Smooth muscle cell (in vitro differentiated cells): ENCODE results near the gene SLC35E2B. TPM values are rescaled to one million over a fixed set of nuclear protein-coding genes. Genes with fewer than 3 reads are reported as not detected.
"Not testable (repeated sequence)": the region's sequence is repeated elsewhere in the genome, so short reads cannot be mapped to it uniquely, and the experiment has no call there.

Experiments used
- DNase-seq: peaks from one replicate; lab custom pipeline; 2025; ENCODE audit not compliant: unreplicated experiment; lab: John Stamatoyannopoulos, UW
- H2AFZ ChIP-seq: fragments of 200-600 bp; sonication (generic); 2 replicates; pipeline ENCODE4 v1.6.0; 2016; ENCODE audit warnings: antibody characterized with exemption, low read depth, mild to moderate bottlenecking
- H3F3A ChIP-seq: fragments of 200-600 bp; sonication (generic); 2 replicates; pipeline ENCODE4 v1.6.0; 2017; ENCODE audit warnings: antibody characterized with exemption, low read depth
- H3K27ac ChIP-seq: fragments of 200-600 bp; sonication (generic); 2 replicates; pipeline ENCODE4 v1.5.1; 2016; ENCODE audit warnings: low read depth, mild to moderate bottlenecking
- H3K27me3 ChIP-seq: fragments of 200-600 bp; sonication (generic); 2 replicates; pipeline ENCODE4 v1.6.1; 2016; ENCODE audit warnings: low read depth, mild to moderate bottlenecking
- H3K36me3 ChIP-seq: fragments of 200-600 bp; sonication (generic); 2 replicates; pipeline ENCODE4 v1.5.1; 2016; ENCODE audit warnings: low read depth
- H3K4me1 ChIP-seq: fragments of 200-600 bp; sonication (generic); 2 replicates; pipeline ENCODE4 v1.5.1; 2016; ENCODE audit warnings: low read depth
- H3K4me2 ChIP-seq: fragments of 200-600 bp; sonication (generic); 2 replicates; pipeline ENCODE4 v1.6.0; 2016; ENCODE audit warnings: mild to moderate bottlenecking
- H3K4me3 ChIP-seq: fragments of 200-600 bp; sonication (generic); 2 replicates; pipeline ENCODE4 v1.5.1; 2016; ENCODE audit warnings: mild to moderate bottlenecking
- H3K79me2 ChIP-seq: fragments of 200-600 bp; sonication (generic); 2 replicates; pipeline ENCODE4 v1.6.0; 2016; ENCODE audit warnings: low read depth, mild to moderate bottlenecking
- H3K9ac ChIP-seq: fragments of 200-600 bp; sonication (generic); 2 replicates; pipeline ENCODE4 v1.6.0; 2016; ENCODE audit warnings: low read depth
- H3K9me3 ChIP-seq: fragments of 200-600 bp; sonication (generic); replicated peaks from 2 replicates; pipeline ENCODE4 v1.5.1; 2016; ENCODE audit warnings: low read depth
- H4K20me1 ChIP-seq: fragments of 200-600 bp; sonication (generic); 2 replicates; pipeline ENCODE4 v1.6.0; 2016; ENCODE audit warnings: low read depth
- WGBS: methylation state at CpG from one replicate; pipeline ENCODE4 v1.1.7; 2016; ENCODE audit warnings: low lambda C conversion rate; 5-methylcytosine and 5-hydroxymethylcytosine counted together
- polyA plus RNA-seq: library from polyadenylated mRNA; unstranded; fragments of >200 nt; fragmentation: Nextera tagmentation; extraction: Ambion mirVana; gene quantifications from 2 replicates; pipeline ENCODE4 v1.2.1, GENCODE V29; 2016
- total RNA-seq: library from RNA; depleted of rRNA; stranded (reverse); fragments of >200 nt; gene quantifications from 2 replicates; pipeline ENCODE4 v1.2.3, GENCODE V29; 2014
- TF ChIP-seq, protein P1 (sequence below): fragments of 200-600 bp; sonication (generic); IDR thresholded peaks from 2 replicates; pipeline ENCODE4 v1.5.1; 2017; ENCODE audit warnings: borderline replicate concordance, mild to moderate bottlenecking, antibody characterized with exemption; ENCODE audit not compliant: insufficient read depth, poor library complexity, severe bottlenecking

Gene SLC35E2B
- total and polyA plus RNA-seq, 2 experiments from 2014 or later: 19.7 to 24.2 TPM

DNA sequence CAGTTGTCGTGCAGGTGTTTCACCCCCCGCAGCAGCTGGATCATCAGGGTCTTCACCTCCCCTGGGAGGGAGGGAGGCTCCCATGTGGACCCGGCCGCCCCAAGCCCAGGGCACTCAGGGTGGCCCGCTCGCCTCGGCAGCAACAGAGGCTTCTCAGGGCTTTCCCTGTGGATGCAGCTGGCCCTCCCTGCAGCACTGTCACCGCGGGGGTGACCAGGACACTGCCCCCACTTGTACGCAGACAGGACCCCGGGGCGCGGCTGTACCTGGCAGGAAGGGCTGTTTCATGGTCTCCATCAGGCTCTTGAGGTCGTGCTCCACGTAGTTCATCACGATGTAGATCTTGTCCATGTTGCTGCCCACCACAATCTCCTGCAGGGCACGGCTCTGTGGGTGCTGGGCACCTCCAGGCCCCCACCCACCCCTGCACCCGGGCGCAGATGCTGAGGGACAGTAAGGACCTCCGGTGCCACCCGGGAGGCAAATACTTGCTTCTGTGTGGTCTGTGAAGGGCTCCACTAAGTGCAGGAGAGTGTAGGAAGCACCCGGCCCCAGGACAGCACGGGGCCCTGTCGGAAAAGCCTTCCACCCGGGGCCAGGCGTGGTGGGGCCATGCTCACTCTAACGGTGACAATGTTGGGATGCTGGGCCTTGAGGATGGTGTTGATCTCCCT lies 11.8 kb upstream of the SLC35E2B start:
- not testable (repeated sequence) for H3K79me2 ChIP-seq, H3K9me3 ChIP-seq, H3F3A ChIP-seq, H3K4me2 ChIP-seq, H3K27ac ChIP-seq, H3K4me3 ChIP-seq, H3K27me3 ChIP-seq, H3K36me3 ChIP-seq, H4K20me1 ChIP-seq, H3K9ac ChIP-seq, H3K4me1 ChIP-seq, H2AFZ ChIP-seq, DNase-seq
- WGBS: 94% methylated on average over 25 of the region's 27 CpGs

DNA sequence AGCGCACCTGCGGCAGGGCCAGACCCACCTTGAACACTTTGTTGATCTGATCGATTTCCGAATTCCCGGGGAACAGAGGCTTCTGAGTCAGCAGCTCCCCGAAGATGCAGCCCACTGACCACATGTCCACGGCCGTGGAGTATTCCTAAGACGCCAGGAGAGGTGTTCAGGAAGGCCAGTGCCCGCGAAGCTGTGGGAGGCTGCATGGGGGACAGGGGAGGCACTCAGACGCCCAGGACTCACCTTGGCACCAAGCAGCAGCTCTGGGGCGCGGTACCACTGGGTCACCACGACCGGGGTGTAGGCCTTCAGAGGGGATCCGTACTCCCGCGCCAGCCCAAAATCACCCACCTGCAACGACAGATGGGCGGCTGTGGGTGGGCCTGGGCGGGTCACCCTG lies 11.2 kb upstream of the SLC35E2B start:
- Histone ChIP-seq H3F3A (no peaks in the 10 kb centered on the region), H3K4me3 (no peak overlapping the region), H3K27me3 (no peaks in the 10 kb centered on the region), H2AFZ (no peak overlapping the region), H3K9ac (no peak overlapping the region), H3K9me3 (no peaks in the 10 kb centered on the region), H4K20me1 (no peaks in the 10 kb centered on the region), H3K4me1 (no peaks in the 10 kb centered on the region), H3K36me3 (no peaks in the 10 kb centered on the region), H3K27ac (no peak overlapping the region), H3K4me2 (no peak overlapping the region), H3K79me2 (no peaks in the 10 kb centered on the region)
- WGBS: 94% methylated on average over 18 of the region's 22 CpGs
- TF ChIP-seq, protein P1, sequence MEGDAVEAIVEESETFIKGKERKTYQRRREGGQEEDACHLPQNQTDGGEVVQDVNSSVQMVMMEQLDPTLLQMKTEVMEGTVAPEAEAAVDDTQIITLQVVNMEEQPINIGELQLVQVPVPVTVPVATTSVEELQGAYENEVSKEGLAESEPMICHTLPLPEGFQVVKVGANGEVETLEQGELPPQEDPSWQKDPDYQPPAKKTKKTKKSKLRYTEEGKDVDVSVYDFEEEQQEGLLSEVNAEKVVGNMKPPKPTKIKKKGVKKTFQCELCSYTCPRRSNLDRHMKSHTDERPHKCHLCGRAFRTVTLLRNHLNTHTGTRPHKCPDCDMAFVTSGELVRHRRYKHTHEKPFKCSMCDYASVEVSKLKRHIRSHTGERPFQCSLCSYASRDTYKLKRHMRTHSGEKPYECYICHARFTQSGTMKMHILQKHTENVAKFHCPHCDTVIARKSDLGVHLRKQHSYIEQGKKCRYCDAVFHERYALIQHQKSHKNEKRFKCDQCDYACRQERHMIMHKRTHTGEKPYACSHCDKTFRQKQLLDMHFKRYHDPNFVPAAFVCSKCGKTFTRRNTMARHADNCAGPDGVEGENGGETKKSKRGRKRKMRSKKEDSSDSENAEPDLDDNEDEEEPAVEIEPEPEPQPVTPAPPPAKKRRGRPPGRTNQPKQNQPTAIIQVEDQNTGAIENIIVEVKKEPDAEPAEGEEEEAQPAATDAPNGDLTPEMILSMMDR: no peak
- DNase-seq: no peak

DNA sequence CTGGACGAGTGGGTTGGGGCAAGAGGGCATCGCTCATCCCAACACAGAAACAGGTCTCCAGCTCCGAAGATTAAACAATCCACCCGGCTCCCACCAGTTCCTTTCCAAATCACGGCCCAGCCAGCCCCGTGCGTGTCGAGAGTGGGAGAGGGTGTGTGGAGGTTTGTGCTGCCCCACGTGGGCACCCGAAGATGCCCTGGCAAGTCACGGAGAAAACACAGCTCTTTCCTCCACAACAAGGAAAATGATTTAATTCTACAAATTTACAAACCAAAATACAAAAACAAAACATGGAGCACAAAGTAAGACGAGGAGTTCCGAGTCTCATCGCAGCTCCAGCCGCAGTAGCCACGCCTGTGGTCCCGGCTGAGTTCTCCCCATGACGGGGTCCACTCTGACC lies 9.9 kb upstream of the SLC35E2B start:
- not testable (repeated sequence) for H3K4me3 ChIP-seq, H3K4me1 ChIP-seq, H3K9ac ChIP-seq, H2AFZ ChIP-seq, H3K27ac ChIP-seq, DNase-seq, H3K36me3 ChIP-seq, H3K4me2 ChIP-seq, H3F3A ChIP-seq, H3K27me3 ChIP-seq, H3K9me3 ChIP-seq, H3K79me2 ChIP-seq, H4K20me1 ChIP-seq
- WGBS: 96% methylated on average over 6 of the region's 18 CpGs

DNA sequence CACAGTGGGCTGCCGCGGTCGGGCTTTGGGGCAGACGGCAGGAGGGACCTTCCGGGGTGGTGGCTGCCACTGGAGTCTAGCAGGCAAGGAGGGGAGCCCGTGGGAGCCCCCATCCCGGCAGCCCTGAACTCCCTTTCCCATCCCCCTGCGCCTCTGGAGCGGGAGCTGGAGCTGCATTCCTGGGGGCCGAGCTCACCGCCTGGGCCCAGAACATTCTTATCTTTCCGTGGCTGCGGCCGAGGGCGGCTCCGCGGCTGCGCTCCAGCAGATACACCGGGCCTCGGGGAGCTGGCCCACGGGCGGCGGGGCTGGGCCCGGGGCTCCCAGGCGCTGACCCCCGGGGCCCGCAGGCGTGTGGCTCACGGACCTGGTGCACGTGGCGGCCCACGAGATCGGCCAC lies 8.0 kb upstream of the SLC35E2B start:
- not testable (repeated sequence) for H3K79me2 ChIP-seq, H2AFZ ChIP-seq, H3K27me3 ChIP-seq, H3K4me2 ChIP-seq, H3K4me1 ChIP-seq, H4K20me1 ChIP-seq, DNase-seq, H3K4me3 ChIP-seq, H3K27ac ChIP-seq, H3K36me3 ChIP-seq, H3K9ac ChIP-seq, H3K9me3 ChIP-seq, H3F3A ChIP-seq
- no CpG with 5 or more reads among the region's 33 CpGs for WGBS

DNA sequence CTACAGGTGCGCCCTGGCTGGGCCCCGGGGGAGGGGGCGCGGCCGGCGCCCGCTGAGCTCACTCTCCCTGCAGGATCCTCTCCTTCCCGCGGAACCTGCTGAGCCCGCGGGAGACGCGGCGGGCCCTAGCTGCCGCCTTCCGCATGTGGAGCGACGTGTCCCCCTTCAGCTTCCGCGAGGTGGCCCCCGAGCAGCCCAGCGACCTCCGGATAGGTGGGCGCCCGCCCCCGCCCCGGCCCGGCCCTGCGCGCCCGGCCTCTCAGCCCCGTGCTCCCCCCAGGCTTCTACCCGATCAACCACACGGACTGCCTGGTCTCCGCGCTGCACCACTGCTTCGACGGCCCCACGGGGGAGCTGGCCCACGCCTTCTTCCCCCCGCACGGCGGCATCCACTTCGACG lies 7.5 kb upstream of the SLC35E2B start:
- H3K4me2 ChIP-seq, H2AFZ ChIP-seq: not testable (repeated sequence)
- WGBS: no CpG with 5 or more reads among the region's 45 CpGs

DNA sequence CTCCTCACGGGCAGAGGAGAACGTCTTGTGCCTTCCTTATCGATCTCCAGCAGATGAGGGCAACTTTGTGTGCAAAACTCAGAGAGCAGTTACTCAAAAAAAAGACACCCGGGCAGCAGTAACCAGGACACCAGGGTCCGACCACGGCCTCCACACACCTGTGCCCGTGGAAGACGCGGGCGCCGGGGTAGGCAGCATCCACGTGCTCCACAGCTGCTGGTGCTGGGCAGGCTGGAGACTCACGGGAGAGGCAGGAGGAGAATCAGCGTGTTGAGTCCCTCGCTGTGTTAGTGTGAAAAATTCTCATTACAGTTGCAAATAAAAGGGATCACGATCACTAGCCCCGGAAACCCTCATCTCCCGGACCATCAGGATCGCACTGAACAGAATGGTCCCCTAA lies 6.5 kb upstream of the SLC35E2B start:
- H2AFZ ChIP-seq, H3K9ac ChIP-seq, H3K4me2 ChIP-seq, H3K4me1 ChIP-seq, H4K20me1 ChIP-seq, H3K9me3 ChIP-seq, H3K27ac ChIP-seq, H3K79me2 ChIP-seq, H3K4me3 ChIP-seq, H3K27me3 ChIP-seq, DNase-seq, H3K36me3 ChIP-seq, H3F3A ChIP-seq: not testable (repeated sequence)
- 97% methylated on average over 9 of the region's 19 CpGs for WGBS

More for the DNA sequence above, 7.5 kb upstream of the SLC35E2B start:
- DNase-seq, H3F3A ChIP-seq, H3K4me3 ChIP-seq, H3K36me3 ChIP-seq, H3K9me3 ChIP-seq, H4K20me1 ChIP-seq, H3K9ac ChIP-seq, H3K27me3 ChIP-seq, H3K79me2 ChIP-seq, H3K4me1 ChIP-seq, H3K27ac ChIP-seq: not testable (repeated sequence)

DNA sequence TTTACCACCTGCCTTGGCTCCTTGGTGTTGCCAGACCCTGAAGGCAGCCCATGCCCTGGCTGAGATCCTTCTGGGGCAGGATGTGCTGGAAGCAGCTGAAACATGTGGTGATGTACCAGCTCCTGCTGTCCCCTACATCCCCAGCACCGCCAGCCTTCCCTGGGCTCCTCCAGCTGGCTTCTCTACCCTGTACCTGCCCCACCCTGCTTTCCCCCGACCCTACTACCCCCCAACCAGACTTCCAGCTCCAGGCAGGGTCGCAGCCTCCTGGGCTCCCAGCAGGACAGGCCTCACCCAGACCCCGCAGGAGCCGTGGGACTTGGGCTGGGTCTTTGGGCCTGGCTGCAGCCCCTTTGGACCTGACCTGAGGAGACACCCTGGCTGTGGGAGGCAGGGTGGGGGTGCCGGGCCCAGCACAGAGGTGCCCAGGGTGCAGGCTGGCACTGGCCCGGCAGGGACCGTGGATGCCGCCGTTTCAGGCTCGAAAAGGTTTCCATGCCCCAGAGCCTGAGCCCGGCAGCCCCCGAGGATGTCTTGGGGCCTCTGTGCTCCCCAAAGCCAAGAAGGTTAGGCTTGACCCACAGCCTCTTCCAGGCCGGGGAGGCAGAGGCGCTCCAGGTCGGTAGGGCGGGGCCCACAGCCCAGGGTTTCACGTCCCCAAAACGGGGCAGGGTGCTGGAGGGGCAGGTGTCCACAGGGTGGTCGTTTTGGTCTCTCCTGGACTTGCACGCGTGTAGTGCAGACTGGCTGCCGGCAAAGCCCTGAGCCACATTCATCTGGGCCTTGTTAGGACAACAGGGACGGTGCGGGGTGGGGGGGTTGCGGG lies 5.0 kb upstream of the SLC35E2B start:
- H3K4me3 ChIP-seq, H2AFZ ChIP-seq, H3K79me2 ChIP-seq, H3K27me3 ChIP-seq, H3K4me1 ChIP-seq, DNase-seq, H4K20me1 ChIP-seq, H3K36me3 ChIP-seq, H3K4me2 ChIP-seq, H3F3A ChIP-seq, H3K27ac ChIP-seq, H3K9ac ChIP-seq, H3K9me3 ChIP-seq: not testable (repeated sequence)
- WGBS: 90% methylated on average over 22 of the region's 26 CpGs
